ENCODE results near the gene R3HDM2.
"Not testable (repeated sequence)": the region's sequence is repeated elsewhere in the genome, so short reads cannot be mapped to it uniquely, and the experiment has no call there.

R3HDM2 gene

GRCh38 chr12:57341275-57341990, 89.4 kb downstream of the R3HDM2 start:
- Histone ChIP-seq H3K4me3 (ENCODE audit: low read depth in 1 of 5, low read length in 5 of 5) (no peak overlapping the region), H3K27me3 (ENCODE audit: control insufficient read depth in 5 of 5, insufficient read depth in 4 of 5, low read length in 5 of 5) (no peaks in the 10 kb centered on the region), H3K9me3 (ENCODE audit: control insufficient read depth in 5 of 5, low read length in 5 of 5) (no peaks in the 10 kb centered on the region), H3K36me3 (ENCODE audit: control insufficient read depth in 5 of 5, insufficient read depth in 5 of 5, low read length in 5 of 5) (no peaks in the 10 kb centered on the region), H3K4me1 (ENCODE audit: control insufficient read depth in 5 of 5, insufficient read depth in 5 of 5, low read length in 5 of 5) (peaks cover 0 to 5% (median 3%) of the 10 kb centered on the region in 5 donors), H3K27ac (ENCODE audit: low read depth, low read length) (no peak overlapping the region), H3K9ac (ENCODE audit: low read length in 5 of 5) (no peak overlapping the region)

DNA sequence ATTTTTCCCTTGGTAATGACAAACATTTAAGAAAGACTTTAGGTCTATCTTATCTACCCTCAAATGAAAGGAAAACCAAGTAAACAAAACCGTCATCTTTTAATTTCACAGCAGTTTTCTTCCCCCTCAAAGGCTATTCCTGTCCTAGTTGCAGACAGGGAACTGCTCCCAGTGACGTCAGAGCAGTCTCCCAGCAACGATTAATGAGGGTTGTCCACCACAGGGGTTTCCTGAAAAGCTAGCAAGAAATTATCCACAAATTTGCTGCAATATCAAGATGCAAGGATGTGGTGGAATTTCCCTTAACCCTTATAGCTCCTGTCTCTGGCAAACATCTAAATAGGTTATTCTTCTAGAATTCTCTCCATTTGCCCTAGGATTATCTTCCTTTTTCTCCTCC, 90.7 kb downstream of the R3HDM2 start:
- Histone ChIP-seq H3K36me3 (ENCODE audit: control insufficient read depth in 5 of 5, insufficient read depth in 5 of 5, low read length in 5 of 5) (no peaks in the 10 kb centered on the region), H3K9me3 (ENCODE audit: control insufficient read depth in 5 of 5, low read length in 5 of 5) (no peaks in the 10 kb centered on the region), H3K4me3 (ENCODE audit: low read depth in 1 of 5, low read length in 5 of 5) (no peak overlapping the region), H3K27me3 (ENCODE audit: control insufficient read depth in 5 of 5, insufficient read depth in 4 of 5, low read length in 5 of 5) (no peaks in the 10 kb centered on the region), H3K4me1 (ENCODE audit: control insufficient read depth in 5 of 5, insufficient read depth in 5 of 5, low read length in 5 of 5) (peaks cover 0 to 5% (median 3%) of the 10 kb centered on the region in 5 donors), H3K27ac (ENCODE audit: low read depth, low read length) (no peak overlapping the region), H3K9ac (ENCODE audit: low read length in 5 of 5) (no peak overlapping the region)

GRCh38 chr12:57336299-57336698, 94.5 kb downstream of the R3HDM2 start:
- not testable (repeated sequence) for H3K9me3 ChIP-seq (ENCODE audit: control insufficient read depth in 5 of 5, low read length in 5 of 5); H3K9ac ChIP-seq (ENCODE audit: low read length in 5 of 5); H3K27me3 ChIP-seq (ENCODE audit: control insufficient read depth in 5 of 5, insufficient read depth in 4 of 5, low read length in 5 of 5); H3K27ac ChIP-seq (ENCODE audit: low read depth, low read length); H3K4me1 ChIP-seq (ENCODE audit: control insufficient read depth in 5 of 5, insufficient read depth in 5 of 5, low read length in 5 of 5); H3K4me3 ChIP-seq (ENCODE audit: low read depth in 1 of 5, low read length in 5 of 5); H3K36me3 ChIP-seq (ENCODE audit: control insufficient read depth in 5 of 5, insufficient read depth in 5 of 5, low read length in 5 of 5)

- Histone ChIP-seq H3K27me3 (ENCODE audit: control insufficient read depth in 5 of 5, insufficient read depth in 4 of 5, low read length in 5 of 5) (no peaks in the 10 kb centered on the region), H3K27ac (ENCODE audit: low read depth, low read length) (no peak overlapping the region), H3K4me1 (ENCODE audit: control insufficient read depth in 5 of 5, insufficient read depth in 5 of 5, low read length in 5 of 5) (no peaks in the 10 kb centered on the region), H3K36me3 (ENCODE audit: control insufficient read depth in 5 of 5, insufficient read depth in 5 of 5, low read length in 5 of 5) (peaks cover 0 to 2% (median 0%) of the 10 kb centered on the region in 5 donors), H3K4me3 (ENCODE audit: low read depth in 1 of 5, low read length in 5 of 5) (no peak overlapping the region), H3K9me3 (ENCODE audit: control insufficient read depth in 5 of 5, low read length in 5 of 5) (no peaks in the 10 kb centered on the region), H3K9ac (ENCODE audit: low read length in 5 of 5) (no peak overlapping the region)
These were observed 96.6 kb downstream of the R3HDM2 start for GRCh38 chr12:57334219-57334618.

- Histone ChIP-seq H3K4me1 (ENCODE audit: control insufficient read depth in 5 of 5, insufficient read depth in 5 of 5, low read length in 5 of 5) (no peaks in the 10 kb centered on the region), H3K36me3 (ENCODE audit: control insufficient read depth in 5 of 5, insufficient read depth in 5 of 5, low read length in 5 of 5) (peaks cover 0 to 4% (median 0%) of the 10 kb centered on the region in 5 donors), H3K27me3 (ENCODE audit: control insufficient read depth in 5 of 5, insufficient read depth in 4 of 5, low read length in 5 of 5) (no peaks in the 10 kb centered on the region), H3K9ac (ENCODE audit: low read length in 5 of 5) (no peak overlapping the region), H3K27ac (ENCODE audit: low read depth, low read length) (no peak overlapping the region), H3K4me3 (ENCODE audit: low read depth in 1 of 5, low read length in 5 of 5) (no peak overlapping the region), H3K9me3 (ENCODE audit: control insufficient read depth in 5 of 5, low read length in 5 of 5) (no peaks in the 10 kb centered on the region)
These were observed 98.1 kb downstream of the R3HDM2 start for GRCh38 chr12:57332646-57333312.

DNA sequence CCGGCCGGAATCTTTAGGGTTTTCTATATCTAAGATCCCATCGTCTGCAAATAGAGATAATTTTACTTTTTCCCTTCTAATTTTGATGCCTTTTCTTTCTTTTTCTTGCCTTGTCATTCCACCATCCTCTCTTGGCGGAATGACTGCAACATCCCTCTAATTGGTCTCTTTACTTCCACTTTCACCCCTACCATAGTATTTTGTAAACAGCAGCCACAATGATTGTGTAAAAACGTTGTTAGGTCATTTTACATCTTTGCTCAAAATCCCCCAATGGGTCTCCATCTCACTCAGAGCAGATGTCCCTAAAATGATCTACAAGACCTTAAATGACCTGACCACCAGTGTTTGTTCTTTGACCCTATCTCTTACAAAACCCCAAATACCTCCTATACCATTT, 99.9 kb downstream of the R3HDM2 start:
- Histone ChIP-seq H3K9me3 (ENCODE audit: control insufficient read depth in 5 of 5, low read length in 5 of 5) (peaks cover 0 to 4% (median 0%) of the 10 kb centered on the region in 5 donors), H3K27ac (ENCODE audit: low read depth, low read length) (no peak overlapping the region), H3K36me3 (ENCODE audit: control insufficient read depth in 5 of 5, insufficient read depth in 5 of 5, low read length in 5 of 5) (peaks cover 0 to 11% (median 3%) of the 10 kb centered on the region in 5 donors), H3K4me1 (ENCODE audit: control insufficient read depth in 5 of 5, insufficient read depth in 5 of 5, low read length in 5 of 5) (no peaks in the 10 kb centered on the region), H3K4me3 (ENCODE audit: low read depth in 1 of 5, low read length in 5 of 5) (no peak overlapping the region), H3K9ac (ENCODE audit: low read length in 5 of 5) (no peak overlapping the region), H3K27me3 (ENCODE audit: control insufficient read depth in 5 of 5, insufficient read depth in 4 of 5, low read length in 5 of 5) (no peaks in the 10 kb centered on the region)

DNA sequence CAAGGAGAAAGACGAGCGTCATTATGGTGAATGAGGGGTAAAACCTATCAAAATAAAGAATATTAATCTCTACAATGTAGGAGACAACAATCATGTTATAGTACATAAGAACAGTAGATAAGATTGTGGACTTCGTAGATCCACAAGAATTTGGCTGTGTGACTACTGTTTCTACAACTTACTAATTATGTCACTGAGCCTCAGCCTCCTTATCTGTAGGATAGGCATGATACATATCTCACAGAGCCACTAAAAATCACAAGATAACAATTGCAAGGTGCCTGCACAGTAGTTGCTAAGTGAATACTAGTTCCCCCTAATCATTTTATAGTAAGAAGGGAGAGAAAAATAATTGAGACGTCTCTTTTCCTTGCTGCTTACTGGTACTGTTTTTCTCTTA, 101.6 kb downstream of the R3HDM2 start:
- Histone ChIP-seq H3K36me3 (ENCODE audit: control insufficient read depth in 5 of 5, insufficient read depth in 5 of 5, low read length in 5 of 5) (peaks cover 0 to 11% (median 3%) of the 10 kb centered on the region in 5 donors), H3K27ac (ENCODE audit: low read depth, low read length) (no peak overlapping the region), H3K4me3 (ENCODE audit: low read depth in 1 of 5, low read length in 5 of 5) (no peak overlapping the region), H3K27me3 (ENCODE audit: control insufficient read depth in 5 of 5, insufficient read depth in 4 of 5, low read length in 5 of 5) (no peaks in the 10 kb centered on the region), H3K4me1 (ENCODE audit: control insufficient read depth in 5 of 5, insufficient read depth in 5 of 5, low read length in 5 of 5) (no peaks in the 10 kb centered on the region), H3K9me3 (ENCODE audit: control insufficient read depth in 5 of 5, low read length in 5 of 5) (peaks cover 0 to 4% (median 0%) of the 10 kb centered on the region in 5 donors), H3K9ac (ENCODE audit: low read length in 5 of 5) (no peak overlapping the region)

GRCh38 chr12:57325395-57325794, 105.4 kb downstream of the R3HDM2 start:
- Histone ChIP-seq H3K27ac (ENCODE audit: low read depth, low read length) (no peak overlapping the region), H3K4me1 (ENCODE audit: control insufficient read depth in 5 of 5, insufficient read depth in 5 of 5, low read length in 5 of 5) (peaks cover 0 to 2% (median 0%) of the 10 kb centered on the region in 5 donors), H3K36me3 (ENCODE audit: control insufficient read depth in 5 of 5, insufficient read depth in 5 of 5, low read length in 5 of 5) (peaks cover 0 to 14% (median 3%) of the 10 kb centered on the region in 5 donors), H3K9ac (ENCODE audit: low read length in 5 of 5) (no peak overlapping the region), H3K9me3 (ENCODE audit: control insufficient read depth in 5 of 5, low read length in 5 of 5) (peaks cover 0 to 4% (median 0%) of the 10 kb centered on the region in 5 donors), H3K27me3 (ENCODE audit: control insufficient read depth in 5 of 5, insufficient read depth in 4 of 5, low read length in 5 of 5) (no peaks in the 10 kb centered on the region), H3K4me3 (ENCODE audit: low read depth in 1 of 5, low read length in 5 of 5) (no peak overlapping the region)

GRCh38 chr12:57323416-57323815, 107.4 kb downstream of the R3HDM2 start:
- no peak overlapping the region for H3K9ac ChIP-seq (ENCODE audit: low read length in 5 of 5)
- H3K27ac ChIP-seq (ENCODE audit: low read depth, low read length): no peak overlapping the region
- peaks cover 0 to 10% (median 3%) of the 10 kb centered on the region in 5 donors for H3K36me3 ChIP-seq (ENCODE audit: control insufficient read depth in 5 of 5, insufficient read depth in 5 of 5, low read length in 5 of 5)
- H3K4me3 ChIP-seq (ENCODE audit: low read depth in 1 of 5, low read length in 5 of 5): no peak overlapping the region
- H3K4me1 ChIP-seq (ENCODE audit: control insufficient read depth in 5 of 5, insufficient read depth in 5 of 5, low read length in 5 of 5): peaks cover 0 to 14% (median 7%) of the 10 kb centered on the region in 5 donors
- H3K9me3 ChIP-seq (ENCODE audit: control insufficient read depth in 5 of 5, low read length in 5 of 5): peaks cover 0 to 4% (median 0%) of the 10 kb centered on the region in 5 donors
- no peaks in the 10 kb centered on the region for H3K27me3 ChIP-seq (ENCODE audit: control insufficient read depth in 5 of 5, insufficient read depth in 4 of 5, low read length in 5 of 5)

DNA sequence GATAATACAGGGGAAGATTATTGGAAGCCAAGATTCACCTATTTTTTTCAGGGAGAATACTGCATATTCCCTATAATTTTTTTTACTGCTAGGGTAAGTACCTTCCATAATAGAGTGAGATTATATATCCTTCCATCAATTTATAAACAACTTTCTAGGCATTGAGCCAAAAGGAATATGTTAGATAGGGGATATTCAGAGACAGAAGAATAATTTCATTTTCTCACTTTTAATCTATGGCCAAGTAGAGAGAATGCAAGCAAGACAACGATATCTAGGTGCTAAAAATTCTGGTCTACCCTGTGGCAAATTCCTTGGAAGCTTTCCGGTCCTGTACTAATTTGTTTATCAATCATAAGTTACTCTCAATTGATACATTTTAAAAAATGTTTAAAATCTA, 110.2 kb downstream of the R3HDM2 start:
- Histone ChIP-seq H3K9ac (ENCODE audit: low read length in 5 of 5) (no peak overlapping the region), H3K9me3 (ENCODE audit: control insufficient read depth in 5 of 5, low read length in 5 of 5) (no peaks in the 10 kb centered on the region), H3K4me1 (ENCODE audit: control insufficient read depth in 5 of 5, insufficient read depth in 5 of 5, low read length in 5 of 5) (peaks cover 0 to 14% (median 7%) of the 10 kb centered on the region in 5 donors)

More for the DNA sequence above, 110.2 kb downstream of the R3HDM2 start:
- Histone ChIP-seq H3K36me3 (ENCODE audit: control insufficient read depth in 5 of 5, insufficient read depth in 5 of 5, low read length in 5 of 5) (peaks cover 0 to 3% (median 0%) of the 10 kb centered on the region in 5 donors), H3K4me3 (ENCODE audit: low read depth in 1 of 5, low read length in 5 of 5) (no peak overlapping the region), H3K27me3 (ENCODE audit: control insufficient read depth in 5 of 5, insufficient read depth in 4 of 5, low read length in 5 of 5) (no peaks in the 10 kb centered on the region), H3K27ac (ENCODE audit: low read depth, low read length) (no peak overlapping the region)

Measured in subcutaneous abdominal adipose tissue (tissue), 5 donors.